ENCODE results near the gene ZBTB40. TPM values are rescaled to one million over a fixed set of nuclear protein-coding genes. Genes with fewer than 3 reads are reported as not detected.

Gene ZBTB40
- total and polyA plus RNA-seq, 5 experiments from 2014 or later: 1.4 to 67.2 (median 4.8) TPM

- DNase-seq (peak in 1 of 10 donors; percentile 35), ATAC-seq (no peak)
- Mint-ChIP-seq H3K36me3 (no peaks in the 10 kb centered on the region), H3K27me3 (peaks cover 0 to 6% (median 2%) of the 10 kb centered on the region in 5 donors), H3K27ac (no peak overlapping the region), H3K4me3 (no peak overlapping the region), H3K9me3 (peaks cover 0 to 10% (median 0%) of the 10 kb centered on the region in 9 donors), H3K4me1 (peaks cover 0 to 2% (median 0%) of the 10 kb centered on the region in 4 donors)
- POLR2A ChIA-PET: no interaction called here
These were observed 128.0 kb downstream of the ZBTB40 start for GRCh38 chr1:22579541-22580155.

Other genes with a start within 250 kb of the ZBTB40 start
- not detected for gene EPHA8, start 111.6 kb downstream of the ZBTB40 start, total RNA-seq
- not detected for gene EPHA8, start 111.6 kb downstream of the ZBTB40 start, polyA plus RNA-seq
- gene C1QA, start 184.8 kb downstream of the ZBTB40 start, total RNA-seq: under 1 TPM; 0.55 to 0.66 TPM
- gene C1QA, start 184.8 kb downstream of the ZBTB40 start, polyA plus RNA-seq: not detected
- 1 to 10 TPM; 1.2 to 1.5 TPM for gene C1QC, start 191.8 kb downstream of the ZBTB40 start, total RNA-seq
- not detected for gene C1QC, start 191.8 kb downstream of the ZBTB40 start, polyA plus RNA-seq
- not detected for gene C1QB, start 201.4 kb downstream of the ZBTB40 start, total RNA-seq
- gene C1QB, start 201.4 kb downstream of the ZBTB40 start, polyA plus RNA-seq: not detected